Endothelial cell of hepatic sinusoid (primary cell): ENCODE data around the gene PACS1.

Source experiments
- in situ Hi-C: cut with HindIII; loops from 2 replicates; pipeline ENCODE4 v1.10.0; 2017; ENCODE audit warnings: low sequenced_read_pairs

PACS1 gene

DNA sequence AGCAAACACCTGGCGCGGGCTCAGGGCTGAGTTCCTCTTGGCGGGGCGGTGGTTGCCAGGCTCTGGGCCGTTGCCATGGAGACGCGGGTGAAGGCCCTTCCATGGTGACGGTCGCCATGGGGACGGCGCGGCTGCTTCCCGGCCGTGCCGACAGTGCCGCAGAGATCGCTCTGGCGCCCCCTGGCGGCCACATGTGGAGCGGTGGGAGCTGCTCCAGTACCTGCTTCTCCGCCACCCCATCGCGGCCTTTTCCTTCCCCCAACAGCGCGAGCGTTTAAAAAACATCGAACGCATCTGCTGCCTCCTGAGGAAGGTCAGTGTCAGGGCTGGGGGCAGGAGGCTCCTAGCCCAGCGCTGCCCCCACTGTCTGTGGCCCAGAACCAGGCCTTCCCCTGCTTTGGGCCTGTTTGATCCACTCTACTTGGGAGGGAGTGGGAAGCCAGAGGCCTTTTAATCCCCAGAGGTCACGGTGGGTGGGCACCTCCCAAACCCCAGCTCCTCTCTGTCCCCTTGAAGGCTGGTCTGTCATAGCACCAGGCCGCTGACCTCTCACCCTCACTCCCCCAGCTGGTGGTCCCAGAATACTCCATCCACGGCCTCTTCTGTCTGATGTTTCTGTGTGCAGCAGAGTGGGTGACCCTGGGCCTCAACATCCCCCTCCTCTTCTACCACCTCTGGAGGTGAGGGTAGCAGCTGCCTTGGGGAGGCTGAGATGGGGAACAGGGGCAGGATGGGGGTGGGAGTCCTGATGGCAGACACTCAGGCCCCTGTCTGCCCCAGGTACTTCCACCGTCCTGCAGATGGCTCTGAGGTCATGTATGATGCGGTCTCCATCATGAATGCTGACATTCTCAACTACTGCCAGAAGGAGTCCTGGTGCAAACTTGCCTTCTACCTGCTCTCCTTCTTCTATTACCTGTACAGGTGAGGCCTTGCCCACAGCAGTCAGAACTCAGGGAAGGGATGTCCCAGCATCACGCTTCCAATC, 212.7 kb downstream of the PACS1 start:
- in situ Hi-C loops = loop anchor here (5.0 kb wide), 2 partner anchors 50 to 65 kb away; no protein-coding TSS in a partner anchor

DNA sequence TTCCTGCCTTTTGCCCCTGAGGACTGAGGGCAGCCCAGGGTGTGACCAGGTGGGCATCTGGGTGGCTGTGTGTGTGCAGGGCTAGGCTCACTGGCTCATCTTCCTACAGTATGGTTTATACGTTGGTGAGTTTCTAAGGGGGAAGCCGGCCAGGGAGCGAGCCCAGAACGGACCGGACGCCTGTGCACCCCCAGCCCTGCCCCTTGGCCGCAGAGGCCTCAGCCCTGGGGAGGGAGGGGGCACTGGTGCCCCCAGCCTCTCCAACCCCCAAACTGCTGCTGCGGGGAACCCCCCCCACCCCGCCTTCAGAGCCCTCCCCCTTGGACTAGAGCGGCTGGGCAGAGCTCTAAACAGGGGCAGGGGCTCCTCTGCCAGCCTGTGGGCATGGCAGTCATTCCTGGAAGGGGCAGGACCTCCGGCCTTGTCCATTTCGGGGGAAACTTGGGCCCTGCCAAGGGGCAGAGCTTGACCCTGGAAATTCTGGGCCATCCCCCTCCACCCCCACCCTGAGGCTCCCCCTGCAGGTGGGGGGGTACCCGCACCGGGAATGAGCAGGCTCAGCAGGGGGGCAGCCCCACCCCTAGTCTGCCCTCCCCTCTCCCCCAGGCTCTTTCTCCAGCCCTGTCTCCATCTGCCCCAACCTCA, 213.5 kb downstream of the PACS1 start:
- in situ Hi-C loops = loop anchor here (5.0 kb wide), 2 partner anchors 49 to 66 kb away; no protein-coding TSS in a partner anchor

DNA sequence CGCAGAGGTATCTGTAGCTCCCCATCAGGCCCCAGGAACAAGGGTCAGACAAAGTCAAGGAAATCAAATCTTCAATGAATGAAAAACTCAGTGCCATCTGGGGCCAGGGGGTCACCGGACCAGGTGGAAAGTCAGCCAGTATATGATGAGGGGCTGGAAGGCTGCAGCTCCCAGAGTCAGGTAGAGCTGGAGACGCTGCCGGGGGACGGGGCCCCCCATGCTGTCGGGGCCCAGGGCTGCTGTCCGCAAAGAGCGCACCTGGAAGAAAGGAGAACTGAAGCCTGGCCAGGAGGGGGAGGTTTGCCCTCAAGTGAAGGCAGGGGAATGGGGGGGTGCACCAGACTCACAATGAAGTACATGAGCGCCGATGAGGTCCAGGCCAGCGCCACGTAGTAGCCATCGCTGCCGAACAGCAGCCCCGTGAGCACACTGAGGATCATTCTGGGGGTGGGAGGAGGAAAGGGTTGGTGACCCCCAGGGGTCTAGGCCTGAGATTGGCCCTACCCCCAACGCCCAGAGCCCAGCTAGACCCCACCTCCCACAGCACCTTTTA, 214.5 kb downstream of the PACS1 start:
- in situ Hi-C loops = loop anchor here (5.0 kb wide), 2 partner anchors 48 to 67 kb away; no protein-coding TSS in a partner anchor

DNA sequence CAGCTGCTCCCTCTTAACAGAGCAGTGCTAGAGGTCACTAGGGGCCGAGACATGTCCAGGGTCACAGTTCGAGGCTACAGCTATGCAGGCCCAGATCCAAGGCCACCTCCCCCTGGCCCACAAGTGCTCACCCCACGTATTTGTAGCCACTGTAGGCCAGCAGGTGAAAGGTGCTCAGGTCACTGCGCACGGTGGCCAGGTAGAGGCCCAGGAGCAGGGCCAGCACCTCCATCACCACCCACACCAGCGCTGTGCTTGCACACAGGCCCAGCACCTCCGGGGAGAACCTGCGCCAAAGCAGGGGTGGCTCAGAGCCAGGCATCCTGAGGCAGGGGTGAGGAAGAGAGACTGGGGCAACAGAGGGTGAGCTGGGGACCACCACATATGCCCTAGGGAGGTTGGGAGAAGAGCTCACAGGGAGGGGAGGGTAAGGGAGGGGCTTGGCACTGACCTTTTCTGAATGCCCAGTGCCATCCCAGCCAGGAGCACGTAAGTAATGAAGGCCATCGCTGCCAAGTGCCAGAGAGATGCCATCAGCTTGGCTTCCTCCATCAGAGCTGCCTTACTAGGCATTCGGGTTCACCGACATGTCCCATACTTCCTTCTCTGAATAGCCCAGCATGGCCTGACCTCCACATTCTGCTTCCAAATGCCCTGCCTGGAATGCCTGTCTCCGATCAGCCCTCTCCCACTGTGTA, 215.3 kb downstream of the PACS1 start:
- in situ Hi-C loops = no loop called here

DNA sequence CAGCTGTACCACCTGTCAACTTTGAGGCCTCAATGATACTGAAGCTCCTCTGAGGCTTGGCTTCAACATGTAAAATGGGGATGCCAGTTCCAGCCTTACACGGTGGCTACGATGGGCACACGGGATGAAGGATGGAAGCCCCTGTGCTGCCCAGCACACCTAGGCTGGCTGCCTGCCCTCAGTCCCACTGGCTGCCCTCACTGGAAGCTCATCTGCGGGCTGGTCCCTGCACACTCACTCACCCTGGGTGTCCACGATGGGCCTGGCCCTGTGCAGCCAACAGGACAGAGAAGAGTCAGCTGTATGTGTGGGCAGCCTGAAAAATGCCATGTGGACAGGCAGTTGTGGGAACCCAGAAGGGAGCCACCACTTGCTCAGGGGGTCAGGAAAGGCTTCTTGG, 216.6 kb downstream of the PACS1 start:
- in situ Hi-C loops = no loop called here

DNA sequence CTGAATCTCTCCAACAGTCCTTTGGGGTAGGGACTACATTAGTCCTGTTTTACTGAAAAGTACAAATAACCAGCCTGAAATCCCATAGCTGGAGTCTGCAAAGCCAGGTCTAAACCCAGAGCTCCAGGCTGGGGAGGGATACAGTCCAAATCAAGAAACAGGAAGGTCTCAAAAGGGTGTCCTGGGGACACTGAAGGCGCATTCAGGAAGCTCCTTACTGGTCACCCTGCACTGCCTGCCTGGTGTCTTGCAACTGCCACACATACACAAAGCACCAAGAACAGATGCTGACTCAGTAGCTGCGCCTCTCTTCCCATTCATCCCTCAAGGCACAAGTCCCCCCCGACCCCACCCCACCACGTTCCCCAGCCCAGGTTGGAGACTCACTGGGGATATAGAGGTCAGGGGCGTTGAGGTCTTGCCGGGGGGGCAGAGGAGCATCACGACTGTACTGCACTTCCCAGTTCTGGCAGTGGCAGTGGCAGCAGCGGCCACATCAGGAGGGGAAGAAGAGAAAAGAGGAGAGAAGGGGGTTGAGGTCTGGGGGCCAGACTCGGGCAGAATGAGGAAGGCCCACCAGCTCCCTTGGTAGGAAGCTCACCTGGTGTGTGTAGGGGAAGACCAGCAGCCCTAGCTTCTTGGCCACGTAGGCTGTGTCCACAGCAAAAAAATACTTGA, 217.3 kb downstream of the PACS1 start:
- in situ Hi-C loops = no loop called here

DNA sequence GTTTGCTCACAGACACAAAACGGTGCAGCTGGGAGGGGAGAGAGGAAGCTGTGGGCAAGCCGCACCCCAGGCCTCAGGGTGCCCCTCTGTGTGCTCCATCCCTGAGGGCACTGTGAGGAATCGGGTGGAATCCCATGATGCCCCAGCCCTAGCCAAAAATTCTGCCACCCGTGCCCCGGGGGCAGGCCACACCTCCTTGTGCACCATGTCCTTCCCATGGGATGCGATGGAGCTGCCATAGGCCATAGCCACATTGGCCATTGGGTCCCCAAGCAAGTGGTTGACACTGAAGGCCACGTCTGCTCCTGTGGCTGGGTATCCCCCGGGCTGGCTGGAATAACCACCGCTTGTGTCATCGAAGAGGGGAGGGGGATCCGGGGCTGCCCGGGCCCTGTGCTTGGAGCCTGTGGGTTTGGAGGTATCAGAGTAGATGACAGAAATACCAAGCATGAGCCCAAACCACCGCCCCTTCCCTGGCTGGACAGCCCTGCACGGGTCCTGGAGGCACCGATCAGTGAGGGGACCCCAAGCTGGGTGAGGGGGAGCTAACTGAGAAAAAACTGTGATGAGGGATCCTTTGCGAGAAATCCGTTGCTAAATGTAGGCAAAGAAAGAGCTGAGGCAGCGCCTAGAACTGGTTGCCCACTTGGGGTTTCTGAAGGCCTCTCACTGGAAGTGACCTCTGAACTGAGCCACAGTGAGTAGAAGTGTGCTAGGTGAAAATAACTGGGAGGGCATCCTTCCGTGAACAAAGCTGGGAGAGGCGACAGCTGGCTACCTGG, 218.0 kb downstream of the PACS1 start:
- in situ Hi-C loops = no loop called here

DNA sequence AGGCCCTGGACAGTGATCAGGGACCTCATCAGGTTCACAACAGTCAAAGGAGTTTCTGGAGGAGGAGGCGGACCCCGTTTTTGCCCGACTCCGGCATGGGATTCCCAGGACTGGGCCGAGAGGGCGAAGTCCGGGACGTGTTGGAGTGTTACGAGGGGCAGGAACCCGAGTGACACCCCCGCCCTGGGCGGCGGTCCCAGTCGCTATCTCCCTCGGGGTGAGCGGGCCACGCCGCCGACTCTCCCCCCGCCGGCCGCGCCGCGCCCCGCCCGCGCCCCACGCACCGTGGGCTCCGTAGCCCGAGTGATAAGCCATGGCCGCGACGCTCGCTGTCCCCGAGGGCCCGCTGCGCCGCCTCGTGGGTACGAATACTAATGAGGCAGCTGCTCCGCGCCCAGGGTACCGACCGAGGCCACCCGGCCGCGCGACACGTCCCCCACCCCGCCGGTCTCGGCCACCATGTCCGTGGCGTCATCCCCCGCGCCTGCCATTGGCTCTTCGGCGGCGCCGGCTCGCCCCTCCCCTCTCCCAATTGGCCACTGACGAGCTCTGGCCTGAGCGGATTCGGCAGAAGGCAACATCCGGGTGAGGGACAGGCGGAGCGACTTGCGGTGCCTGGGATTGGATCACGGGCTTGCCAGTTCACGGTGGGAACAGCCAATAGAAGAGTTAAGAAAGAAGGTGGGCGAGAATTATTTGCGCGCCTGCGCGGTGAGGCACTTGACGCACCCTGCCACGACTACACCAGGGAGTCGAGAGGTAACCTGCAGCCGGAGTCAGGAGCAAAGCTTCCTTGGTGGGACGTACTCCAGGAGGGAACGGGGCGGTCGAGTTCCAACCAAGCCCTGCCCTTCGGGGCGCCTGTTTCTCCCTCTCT, 218.8 kb downstream of the PACS1 start, which contains the start of gene YIF1A:
YIF1A (minus strand) TSS at position 473 of the 877 bp plus-strand sequence; CDS start at position 315, 158 bp downstream.
- in situ Hi-C loops = no loop called here

DNA sequence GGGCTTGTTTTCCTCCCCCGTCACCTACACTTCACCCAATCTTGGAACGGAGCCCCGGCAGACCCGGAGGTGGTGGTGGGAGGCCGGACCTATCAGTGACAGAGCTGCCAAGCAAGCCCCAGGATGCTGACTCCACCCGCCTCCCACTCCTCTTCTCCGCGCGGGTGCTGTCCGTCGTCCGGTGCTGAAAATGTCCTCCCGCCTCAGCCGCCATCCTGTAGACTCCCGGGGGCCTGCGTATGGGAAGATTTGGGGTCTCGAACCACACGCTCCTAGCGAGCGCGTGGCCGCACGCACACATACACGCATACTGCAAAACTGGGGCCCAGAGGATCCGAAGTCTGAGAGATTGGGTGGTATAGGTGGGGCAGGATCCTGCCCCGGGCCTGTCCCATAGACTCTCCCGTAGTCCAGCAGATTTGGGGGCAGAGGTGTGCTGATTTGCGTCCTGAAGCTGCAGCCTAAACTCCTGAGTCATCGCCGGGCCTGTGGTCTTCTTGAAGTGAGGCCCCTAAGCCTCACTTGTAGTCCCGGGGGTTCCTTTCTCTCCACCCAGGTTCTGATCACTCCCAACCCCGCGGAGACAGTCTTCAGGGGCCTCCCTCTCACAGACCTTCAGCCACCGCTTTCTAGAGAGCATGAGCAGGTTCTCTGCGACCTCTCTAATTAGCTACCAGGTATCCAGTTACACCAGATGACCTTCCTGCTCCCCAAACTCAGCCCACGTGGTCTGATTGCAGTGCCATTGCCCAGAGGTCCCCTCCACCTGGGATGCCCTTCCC, 219.7 kb downstream of the PACS1 start:
- in situ Hi-C loops = no loop called here

DNA sequence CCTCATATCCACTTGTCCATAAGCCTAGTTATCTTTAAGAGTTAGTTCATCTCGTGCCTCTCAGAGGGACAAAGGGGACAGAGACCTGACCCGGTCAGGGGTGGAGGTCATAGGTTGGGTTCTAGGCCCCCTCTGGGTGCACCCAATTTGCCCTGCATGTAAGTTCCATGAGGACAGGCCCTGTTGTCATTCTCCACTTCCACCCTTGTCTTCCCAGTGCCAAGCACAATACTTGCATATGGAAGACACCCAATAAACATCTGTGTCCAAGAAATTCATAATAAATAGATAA, 220.2 kb downstream of the PACS1 start:
- in situ Hi-C loops = no loop called here

DNA sequence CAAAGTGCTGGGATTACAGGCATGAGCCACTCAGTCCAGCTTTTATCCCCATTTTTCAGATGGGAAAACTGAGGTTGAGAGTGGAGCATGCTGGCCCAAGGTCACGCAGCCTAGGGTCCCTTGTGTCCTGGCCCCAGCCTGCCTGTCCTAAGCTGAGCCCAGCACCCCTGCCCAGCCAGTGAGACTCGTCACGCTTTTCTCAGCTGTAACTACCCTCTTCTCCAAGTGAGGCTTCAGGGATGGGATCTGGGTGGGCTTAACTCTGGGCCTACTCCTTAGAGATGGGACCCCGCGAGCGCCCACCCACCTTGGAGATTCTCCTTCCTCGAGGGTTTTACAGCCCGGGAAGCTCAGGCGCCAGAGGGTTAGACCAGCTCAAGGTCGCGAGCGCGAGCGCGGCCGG, 221.2 kb downstream of the PACS1 start:
- in situ Hi-C loops = no loop called here

DNA sequence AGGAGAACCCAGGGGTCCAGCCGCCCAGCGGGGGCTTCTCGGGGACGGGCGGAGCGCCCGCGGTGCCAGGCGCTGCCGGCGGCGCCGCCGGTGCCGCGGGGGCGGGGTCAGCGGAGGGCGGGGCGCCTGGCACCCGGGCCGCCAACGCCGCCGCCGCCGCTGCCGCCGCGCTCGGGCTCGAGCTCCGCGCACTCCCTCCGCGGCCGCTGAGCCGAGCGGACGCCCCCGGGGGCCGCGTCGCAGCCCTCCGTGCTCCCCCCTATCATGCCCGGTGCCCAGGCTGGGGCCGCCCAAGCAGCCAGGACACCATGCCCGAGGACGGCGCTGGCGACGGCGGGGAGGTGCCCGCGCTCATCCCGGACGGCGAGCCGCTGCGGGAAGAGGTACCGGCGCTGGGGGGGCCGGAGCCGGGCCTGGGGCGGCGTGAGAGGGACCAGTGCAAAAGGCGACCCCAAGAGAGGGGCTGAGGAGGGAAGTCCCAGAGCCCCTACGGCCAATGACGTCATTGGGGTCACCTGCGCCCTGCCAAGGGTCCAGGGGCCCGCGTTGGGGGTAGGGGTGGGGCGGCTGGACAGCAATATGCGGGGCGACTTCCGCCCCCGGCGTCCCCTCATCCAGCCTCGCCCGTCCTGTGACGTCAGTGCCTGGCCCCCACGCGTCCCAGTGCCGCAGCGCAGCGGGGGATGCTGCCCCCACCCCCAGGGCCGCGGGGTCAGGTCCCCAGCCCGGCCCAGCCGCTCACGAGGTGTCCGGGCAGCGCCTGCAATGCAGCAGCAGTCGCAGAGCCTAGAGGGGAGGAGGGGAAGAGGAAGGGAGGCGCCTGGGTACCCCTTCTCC, 221.9 kb downstream of the PACS1 start, which contains the start of gene TMEM151A:
TMEM151A (plus strand) TSS at position 189 of the 837 bp plus-strand sequence; CDS start at position 309, 120 bp downstream.
- in situ Hi-C loops = no loop called here

DNA sequence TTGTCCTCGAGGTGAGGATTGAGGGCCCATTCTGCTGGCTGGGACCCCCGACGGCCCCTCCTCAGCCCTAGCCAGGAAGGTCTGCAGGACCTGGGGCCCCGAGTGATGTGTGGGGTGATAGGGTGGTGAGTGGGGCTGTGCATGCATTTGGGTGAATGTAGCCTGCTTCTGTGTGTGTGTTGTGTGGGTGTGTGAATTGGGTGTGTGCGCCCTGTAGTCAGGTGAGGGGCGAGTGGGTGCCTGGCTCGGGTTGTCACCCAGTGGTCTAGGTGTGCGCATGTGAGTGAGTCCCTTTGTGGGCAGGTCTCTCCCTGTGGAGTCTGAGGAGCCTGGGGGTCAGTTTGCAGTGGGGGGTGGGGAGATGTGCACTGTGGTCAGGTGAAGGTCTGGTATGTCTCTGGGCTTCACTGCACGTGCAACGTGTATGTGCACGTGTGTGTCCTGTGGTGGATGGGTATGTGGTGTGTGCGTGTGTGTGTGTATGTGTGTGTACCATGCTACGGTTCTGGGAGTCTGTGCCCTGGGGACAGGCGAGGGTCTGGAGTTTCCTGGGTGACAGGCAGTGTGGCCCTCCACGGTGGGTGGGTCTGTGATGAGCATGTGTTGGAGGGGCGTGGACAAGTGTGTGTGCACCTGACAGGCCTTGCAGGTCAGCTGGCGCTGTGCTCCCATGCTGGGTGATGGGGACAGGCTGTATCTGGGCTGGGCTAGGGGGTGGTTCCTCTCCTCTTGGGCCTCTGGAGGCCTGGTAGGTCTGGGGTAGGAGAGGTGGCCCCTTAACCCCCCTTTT, 222.7 kb downstream of the PACS1 start:
- in situ Hi-C loops = no loop called here

DNA sequence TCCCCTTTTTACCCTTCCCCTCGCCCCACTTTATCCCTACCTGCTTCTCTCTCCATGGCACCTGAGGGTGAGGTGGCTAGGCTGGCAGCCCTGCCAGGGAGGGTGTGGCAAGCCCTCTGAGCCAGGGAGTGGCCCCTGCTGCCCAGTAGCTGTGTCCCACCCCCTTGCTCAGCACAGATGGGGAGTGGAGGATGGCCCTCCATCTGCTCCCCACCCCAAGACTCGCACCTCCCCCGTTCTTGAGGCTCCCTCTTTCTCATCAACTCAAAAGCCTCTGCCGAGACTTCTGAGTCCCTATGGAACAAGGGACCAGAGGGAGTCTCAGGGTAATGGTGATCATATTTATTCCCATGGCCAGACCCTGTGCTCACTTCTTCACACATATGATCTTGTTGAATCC, 223.3 kb downstream of the PACS1 start:
- in situ Hi-C loops = no loop called here

DNA sequence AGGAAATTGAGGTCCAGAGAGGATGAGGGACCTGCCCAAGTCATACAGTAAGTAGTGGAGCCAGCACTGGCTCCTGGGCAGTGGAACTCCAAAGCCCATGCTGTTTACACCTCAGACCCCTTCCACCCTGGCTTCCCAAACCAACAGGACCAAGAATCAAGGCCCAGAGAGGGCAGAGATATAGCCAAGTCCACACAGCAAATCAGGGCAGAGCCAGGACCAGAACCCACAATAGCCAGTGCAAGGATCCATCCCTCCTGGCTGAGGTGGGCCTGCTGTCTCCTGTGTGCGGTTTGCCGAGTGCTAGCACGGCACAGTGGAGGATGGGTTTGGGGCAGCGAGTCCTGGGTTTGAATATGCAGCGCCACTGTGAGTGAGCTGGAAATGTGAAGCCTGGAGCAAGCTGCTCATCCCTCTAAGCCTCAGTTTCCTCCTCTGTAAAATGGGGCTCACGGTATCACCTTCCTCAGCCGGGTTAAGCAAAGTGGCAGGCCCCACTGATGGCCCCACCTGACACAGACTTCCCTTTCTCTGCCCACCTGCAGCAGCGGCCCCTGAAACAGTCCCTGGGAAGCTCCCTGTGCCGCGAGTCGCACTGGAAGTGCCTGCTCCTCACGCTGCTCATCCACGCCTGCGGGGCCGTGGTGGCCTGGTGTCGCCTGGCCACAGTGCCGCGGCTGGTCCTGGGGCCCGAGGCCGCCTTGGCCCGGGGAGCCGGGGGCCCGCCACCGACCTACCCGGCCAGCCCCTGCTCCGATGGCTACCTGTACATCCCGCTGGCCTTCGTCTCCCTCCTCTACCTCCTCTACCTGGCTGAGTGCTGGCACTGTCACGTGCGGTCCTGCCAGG, 223.9 kb downstream of the PACS1 start:
- in situ Hi-C loops = no loop called here
